Coronary artery (tissue), 2 donors: ENCODE data around the gene KLF13.
A peak's percentile ranks its signal among the peaks of the same experiment; 100 is the strongest.

Experiments used
- DNase-seq: peaks from one replicate; pipeline ENCODE4 v3.0.0-alpha.2; 2017; ENCODE audit warnings: low spot score
- H3K27ac ChIP-seq, 2 donors: fragments of 200-600 bp; sonication (generic); one replicate each; pipeline ENCODE4 v1.5.1; 2016 to 2019
- H3K4me3 ChIP-seq: fragments of 200-600 bp; sonication (generic); 2 replicates; pipeline ENCODE4 v1.5.1; 2016; ENCODE audit warnings: mild to moderate bottlenecking, moderate library complexity
- TF ChIP-seq, protein P1 (sequence below): fragments of 200-600 bp; sonication (generic); IDR thresholded peaks from one replicate; pipeline ENCODE4 v1.5.1; 2019; ENCODE audit warnings: antibody characterized with exemption

The KLF13 gene

DNA sequence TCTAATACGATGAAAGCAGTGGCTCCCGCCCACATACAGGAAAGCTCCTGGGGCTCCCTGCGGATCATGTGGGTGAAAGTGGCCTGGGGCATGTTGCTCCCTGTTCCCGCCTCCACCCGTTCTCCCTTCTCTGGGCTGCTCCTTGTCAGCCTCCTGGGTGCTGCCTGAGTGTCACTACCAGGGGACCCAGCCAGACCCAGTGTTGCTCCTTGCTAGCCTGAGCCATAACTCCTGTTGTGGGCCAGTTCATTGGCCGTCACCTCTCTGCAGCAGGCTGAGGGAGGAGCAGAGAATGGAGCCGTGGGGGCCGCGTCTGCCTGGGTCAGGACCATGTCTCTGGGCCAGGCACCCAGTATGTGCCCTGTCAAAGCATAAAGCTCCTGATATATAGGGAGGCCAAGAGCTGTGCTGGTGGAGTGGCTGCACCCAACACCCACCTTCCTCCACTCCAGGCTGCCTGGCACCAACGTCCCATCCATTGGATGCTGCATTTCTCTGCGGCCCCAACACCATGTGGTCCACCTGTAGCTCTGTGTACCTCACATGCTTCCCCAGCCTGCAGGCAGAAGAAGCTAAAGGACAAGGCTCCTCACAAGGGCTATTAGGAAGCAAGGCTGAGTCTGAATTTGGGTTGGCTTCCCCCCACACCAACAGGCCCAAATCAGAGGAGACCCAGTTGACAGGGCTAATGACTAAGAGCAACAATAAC, 40.5 kb downstream of the KLF13 start:
- H3K27ac ChIP-seq, result peak overlapping the region; percentile 62 to 94
- TF ChIP-seq, protein P1, sequence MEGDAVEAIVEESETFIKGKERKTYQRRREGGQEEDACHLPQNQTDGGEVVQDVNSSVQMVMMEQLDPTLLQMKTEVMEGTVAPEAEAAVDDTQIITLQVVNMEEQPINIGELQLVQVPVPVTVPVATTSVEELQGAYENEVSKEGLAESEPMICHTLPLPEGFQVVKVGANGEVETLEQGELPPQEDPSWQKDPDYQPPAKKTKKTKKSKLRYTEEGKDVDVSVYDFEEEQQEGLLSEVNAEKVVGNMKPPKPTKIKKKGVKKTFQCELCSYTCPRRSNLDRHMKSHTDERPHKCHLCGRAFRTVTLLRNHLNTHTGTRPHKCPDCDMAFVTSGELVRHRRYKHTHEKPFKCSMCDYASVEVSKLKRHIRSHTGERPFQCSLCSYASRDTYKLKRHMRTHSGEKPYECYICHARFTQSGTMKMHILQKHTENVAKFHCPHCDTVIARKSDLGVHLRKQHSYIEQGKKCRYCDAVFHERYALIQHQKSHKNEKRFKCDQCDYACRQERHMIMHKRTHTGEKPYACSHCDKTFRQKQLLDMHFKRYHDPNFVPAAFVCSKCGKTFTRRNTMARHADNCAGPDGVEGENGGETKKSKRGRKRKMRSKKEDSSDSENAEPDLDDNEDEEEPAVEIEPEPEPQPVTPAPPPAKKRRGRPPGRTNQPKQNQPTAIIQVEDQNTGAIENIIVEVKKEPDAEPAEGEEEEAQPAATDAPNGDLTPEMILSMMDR, result no peak
- no peak for DNase-seq
- peak overlapping the region; percentile 69 for H3K4me3 ChIP-seq

DNA sequence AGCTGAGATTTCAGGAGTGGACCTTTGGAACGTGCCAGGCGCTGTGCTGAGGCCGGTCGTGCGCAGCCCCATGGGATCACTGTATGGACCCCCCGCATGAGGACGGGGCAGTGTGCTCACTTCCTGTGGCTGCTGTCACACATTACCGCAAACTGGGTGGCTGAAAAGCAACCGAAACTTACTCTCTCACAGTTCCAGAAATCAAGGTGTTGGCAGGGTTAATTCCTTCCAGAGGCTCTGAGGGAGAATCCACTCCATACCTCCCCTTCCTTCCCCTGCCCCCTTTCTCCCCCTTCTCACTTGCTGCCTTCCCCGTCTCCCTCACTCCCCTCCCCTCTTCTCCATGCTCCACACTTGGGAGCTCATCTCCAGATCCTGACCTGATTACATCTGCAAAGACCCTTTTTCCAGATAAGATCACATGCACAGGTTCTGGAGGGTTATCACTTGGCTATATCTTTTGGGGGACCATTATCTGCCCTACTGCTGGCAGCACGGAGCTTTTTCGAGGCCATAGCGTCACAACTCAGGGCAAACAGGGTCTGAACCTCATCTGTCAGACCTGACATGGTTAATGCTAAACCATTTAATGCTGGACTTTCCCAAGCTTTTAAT, 41.2 kb downstream of the KLF13 start:
- Histone ChIP-seq H3K4me3 (peak overlapping the region; percentile 8), H3K27ac (peak overlapping the region; percentile 62 to 94)
- TF ChIP-seq, protein P1, result no peak
- DNase-seq, result no peak

DNA sequence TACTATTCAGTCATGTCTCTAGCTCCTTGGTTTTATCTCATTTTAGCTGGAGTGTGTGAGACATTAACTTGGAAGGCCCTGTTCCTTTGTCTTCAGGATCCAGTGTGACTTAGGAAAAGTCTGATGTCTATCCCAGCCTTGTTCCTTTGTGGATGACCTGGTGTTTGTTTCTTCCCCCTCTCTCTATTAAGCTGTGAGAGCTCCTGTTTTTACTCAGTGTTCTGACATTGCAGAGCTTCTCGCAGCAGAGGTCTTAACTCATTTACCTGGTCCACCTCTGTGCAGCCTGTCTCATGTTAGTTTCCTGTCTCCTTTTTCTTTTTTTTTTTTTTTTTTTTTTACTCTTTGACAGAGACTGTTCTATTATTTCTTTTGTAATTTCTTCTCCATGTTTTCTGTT, 43.1 kb downstream of the KLF13 start:
- Histone ChIP-seq H3K27ac (no peak overlapping the region), H3K4me3 (no peak overlapping the region)
- TF ChIP-seq, protein P1, result no peak
- no peak for DNase-seq

DNA sequence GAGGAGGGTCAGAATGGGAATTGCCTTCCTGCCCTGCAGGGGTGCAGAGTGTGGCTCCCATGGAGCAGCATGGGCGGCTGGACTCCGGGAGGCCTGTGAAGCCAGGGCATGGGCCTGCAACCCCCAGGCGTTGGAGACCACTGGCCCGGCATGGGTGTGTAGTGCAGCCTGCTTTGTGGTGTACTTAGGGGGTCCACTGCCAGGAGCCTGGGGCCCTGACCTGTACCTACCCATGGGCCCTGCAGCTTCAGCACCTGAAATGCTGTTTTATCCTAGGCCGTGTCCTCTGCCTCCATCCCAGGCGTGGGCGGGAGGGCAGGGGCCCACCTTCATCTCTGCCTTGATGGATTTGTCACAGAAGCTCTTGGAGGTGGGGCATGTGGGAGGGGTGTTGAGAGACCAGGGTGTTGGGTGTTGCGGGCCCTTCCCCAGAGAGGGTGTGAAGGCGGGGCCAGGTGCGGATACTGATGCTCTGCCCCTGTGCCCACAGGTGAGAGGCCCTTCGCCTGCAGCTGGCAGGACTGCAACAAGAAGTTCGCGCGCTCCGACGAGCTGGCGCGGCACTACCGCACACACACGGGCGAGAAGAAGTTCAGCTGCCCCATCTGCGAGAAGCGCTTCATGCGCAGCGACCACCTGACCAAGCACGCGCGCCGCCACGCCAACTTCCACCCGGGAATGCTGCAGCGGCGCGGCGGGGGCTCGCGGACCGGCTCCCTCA, 45.0 kb downstream of the KLF13 start:
- no peak for DNase-seq
- Histone ChIP-seq H3K4me3 (no peak overlapping the region), H3K27ac (peak overlapping the region in 1 of 2 donors; percentile 65)
- TF ChIP-seq, protein P1, result no peak

DNA sequence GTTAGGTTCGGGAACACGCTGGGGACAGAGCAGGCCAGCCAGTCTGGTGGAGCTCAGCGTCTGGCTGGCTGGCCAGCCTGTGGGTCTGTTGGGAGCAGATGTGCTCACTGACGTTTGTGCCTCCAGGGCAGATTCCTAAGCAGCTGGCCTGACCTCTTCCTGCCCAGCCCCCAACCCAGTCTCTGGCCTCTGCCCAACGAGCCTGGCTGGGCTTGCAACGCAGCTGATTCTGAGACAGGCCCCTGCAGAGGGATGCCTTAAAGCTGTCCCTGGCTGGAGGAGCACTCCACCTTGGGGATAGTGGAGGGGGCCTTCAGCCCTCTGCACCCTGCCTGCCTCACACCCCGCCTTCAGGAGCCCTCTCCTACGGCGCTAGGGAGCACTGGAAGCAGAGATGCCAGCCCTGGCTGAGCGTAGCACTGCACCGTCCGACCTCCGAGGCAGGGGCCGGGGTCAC, 46.0 kb downstream of the KLF13 start:
- H3K4me3 ChIP-seq, result no peak overlapping the region
- no peak for DNase-seq
- TF ChIP-seq, protein P1, result no peak
- peak overlapping the region; percentile 9 to 61 for H3K27ac ChIP-seq

DNA sequence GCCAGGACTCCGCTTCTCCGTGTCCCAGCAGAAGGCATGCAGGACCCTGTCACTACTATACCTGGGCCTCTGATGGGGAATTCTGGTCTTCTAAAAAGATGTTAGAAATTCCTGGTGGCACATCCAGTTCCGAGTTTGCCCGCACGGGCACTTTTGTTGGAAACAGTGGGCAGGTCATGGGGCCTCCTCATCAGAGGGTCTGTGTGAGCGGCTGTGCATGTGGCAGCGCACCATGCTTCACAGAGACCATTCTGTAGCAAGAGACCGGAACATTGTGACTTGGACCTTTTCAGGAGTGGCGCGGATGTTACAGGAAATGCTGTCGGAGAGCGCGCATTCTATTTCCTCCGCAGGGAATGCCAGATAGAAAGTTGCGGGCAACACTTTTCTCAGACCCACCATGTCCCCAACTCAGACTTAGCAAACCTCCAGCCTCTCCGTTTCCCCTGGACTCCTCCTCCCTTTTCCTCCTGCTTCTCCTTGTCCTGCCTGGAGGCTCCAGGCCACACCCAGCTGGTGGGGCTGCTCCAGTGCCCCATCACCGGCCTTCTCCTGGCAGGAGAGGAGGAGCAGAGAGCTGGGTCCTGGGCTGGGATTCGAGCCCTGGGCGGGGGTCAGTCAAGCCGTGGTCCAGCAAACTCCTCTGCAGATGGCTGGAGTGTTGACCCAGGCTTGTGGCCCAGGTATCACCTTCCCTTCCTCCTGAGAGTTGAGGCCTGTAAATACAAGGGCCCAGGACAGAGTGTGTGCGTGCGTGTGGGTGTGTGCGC, 46.6 kb downstream of the KLF13 start:
- DNase-seq, result no peak
- H3K4me3 ChIP-seq, result no peak overlapping the region
- peak overlapping the region; percentile 9 to 61 for H3K27ac ChIP-seq
- TF ChIP-seq, protein P1, result no peak
